SK-N-SH (cell line): ENCODE measurements around the gene IRF1. TPM values are rescaled to one million over a fixed set of nuclear protein-coding genes. Genes with fewer than 3 reads are reported as not detected.

Experiments used
- CTCF ChIA-PET: fragments of 300-600, 350-600 bp; formaldehyde crosslinking; extraction: SDS; loops from one replicate; lab custom pipeline; 2021; lab: Yijun Ruan, JAX
- POLR2A ChIA-PET: fragments of 350-600 bp; sonication (Branson Sonifier 250); formaldehyde crosslinking; extraction: SDS; loops from one replicate; lab custom pipeline; 2020; ENCODE audit warnings: antibody characterized with exemption, inconsistent platforms; lab: Yijun Ruan, JAX
- DNase-seq: peaks from one replicate; pipeline ENCODE4 v3.0.0; 2012
- H2AFZ ChIP-seq: fragments of 200-600 bp; sonication (generic); 2 replicates; pipeline ENCODE4 v1.8.1; 2016; ENCODE audit warnings: antibody characterized with exemption, mild to moderate bottlenecking, low read depth
- H3F3A ChIP-seq: fragments of 200-600 bp; sonication (generic); replicated peaks from 2 replicates; pipeline ENCODE3; 2016; ENCODE audit warnings: antibody characterized with exemption, mild to moderate bottlenecking; ENCODE audit not compliant: insufficient read depth
- H3K27ac ChIP-seq, 2 experiments: fragments of 200-500 bp in 1 of 2; fragments of 200-600 bp in 1 of 2; sonication (Bioruptor generic) in 1 of 2; sonication (generic), shearing (Covaris generic) in 1 of 2; 2 replicates each; pipeline versions ENCODE4 v1.5.1 to v1.6.1; 2014 to 2016; ENCODE audit warnings: low read depth in 2 of 2, inconsistent platforms in 1 of 2, low read length in 1 of 2, mild to moderate bottlenecking in 1 of 2, mixed read lengths in 1 of 2
- H3K27me3 ChIP-seq: fragments of 200-600 bp; sonication (generic), shearing (Covaris generic); 2 replicates; pipeline ENCODE4 v1.6.1; 2016; ENCODE audit warnings: mixed run types; ENCODE audit not compliant: insufficient read depth
- H3K36me3 ChIP-seq, 2 experiments: fragments of 200-500 bp in 1 of 2; fragments of 200-600 bp in 1 of 2; sonication (Bioruptor generic) in 1 of 2; sonication (generic) in 1 of 2; replicated peaks in 1 of 2; 2 replicates each; pipeline versions ENCODE3 to v1.5.1; 2014 to 2016; ENCODE audit warnings: low read length in 1 of 2, mild to moderate bottlenecking in 1 of 2; ENCODE audit not compliant: insufficient read depth in 2 of 2, control insufficient read depth in 1 of 2
- H3K4me1 ChIP-seq, 2 experiments: fragments of 200-500 bp in 1 of 2; fragments of 200-600 bp in 1 of 2; sonication (Bioruptor generic) in 1 of 2; sonication (generic), shearing (Covaris generic) in 1 of 2; 2 replicates each; pipeline versions ENCODE4 v1.5.1 to v1.6.1; 2014 to 2016; ENCODE audit warnings: low read depth in 1 of 2, low read length in 1 of 2, mixed run types in 1 of 2; ENCODE audit not compliant: insufficient read depth in 2 of 2, control insufficient read depth in 1 of 2
- H3K4me2 ChIP-seq: fragments of 200-600 bp; sonication (generic), shearing (Covaris generic); 2 replicates; pipeline ENCODE4 v1.6.1; 2017; ENCODE audit warnings: mixed run types
- H3K4me3 ChIP-seq, 2 experiments: fragments of 200-500 bp in 1 of 2; fragments of 200-600 bp in 1 of 2; sonication (Bioruptor generic) in 1 of 2; sonication (generic), shearing (Covaris generic) in 1 of 2; 2 replicates each; pipeline versions ENCODE4 v1.5.1 to v1.8.1; 2014 to 2016; ENCODE audit warnings: low read depth in 2 of 2, inconsistent platforms in 1 of 2, low read length in 1 of 2, mild to moderate bottlenecking in 1 of 2, mixed read lengths in 1 of 2, moderate library complexity in 1 of 2
- H3K79me2 ChIP-seq: fragments of 200-600 bp; sonication (generic); 2 replicates; pipeline ENCODE4 v1.8.1; 2017; ENCODE audit warnings: mild to moderate bottlenecking; ENCODE audit not compliant: insufficient read depth
- H3K9ac ChIP-seq: fragments of 200-600 bp; sonication (generic); 2 replicates; pipeline ENCODE4 v1.6.1; 2017; ENCODE audit warnings: mixed run types
- H3K9me2 ChIP-seq: fragments of 200-600 bp; sonication (generic); 2 replicates; pipeline ENCODE4 v1.6.1; 2017; ENCODE audit warnings: mixed run types
- H3K9me3 ChIP-seq: fragments of 200-600 bp; sonication (generic); 2 replicates; pipeline ENCODE4 v1.6.1; 2017; ENCODE audit warnings: mixed run types, mild to moderate bottlenecking, moderate library complexity
- H4K20me1 ChIP-seq: fragments of 200-600 bp; sonication (generic); 2 replicates; pipeline ENCODE4 v1.6.1; 2017; ENCODE audit warnings: mild to moderate bottlenecking, mixed run types; ENCODE audit not compliant: insufficient read depth
- CHD2 ChIP-seq: fragments of 150-350 bp; IDR thresholded peaks from 2 replicates; pipeline ENCODE4 v1.6.1; 2018; ENCODE audit warnings: low read length; ENCODE audit not compliant: partially characterized antibody
- ELF1 ChIP-seq: IDR thresholded peaks from 2 replicates; pipeline ENCODE4 v1.4.0; 2012
- EP300 ChIP-seq, 2 experiments: IDR thresholded peaks; 2 replicates each; pipeline versions ENCODE4 v1.4.0 to v1.6.1; 2012; ENCODE audit warnings: borderline replicate concordance in 1 of 2, low read depth in 1 of 2, low read length in 1 of 2
- EZH2phosphoT487 ChIP-seq: fragments of 200-600 bp; sonication (generic); IDR thresholded peaks from 2 replicates; pipeline ENCODE4 v1.6.1; 2017; ENCODE audit warnings: low read depth, mixed run types, mild to moderate bottlenecking, antibody characterized with exemption, moderate library complexity, borderline replicate concordance
- FOSL2 ChIP-seq: IDR thresholded peaks from 2 replicates; pipeline ENCODE4 v1.4.0; 2012; ENCODE audit warnings: low read depth, mild to moderate bottlenecking, moderate library complexity, borderline replicate concordance
- FOXM1 ChIP-seq: IDR thresholded peaks from 2 replicates; pipeline ENCODE4 v1.4.0; 2012; ENCODE audit warnings: low read depth, mild to moderate bottlenecking
- GABPA ChIP-seq: IDR thresholded peaks from 2 replicates; pipeline ENCODE4 v1.4.0; 2012; ENCODE audit warnings: low read depth, mild to moderate bottlenecking
- GATA2 ChIP-seq: sonication (generic); formaldehyde crosslinking; IDR thresholded peaks from 2 replicates; pipeline ENCODE4 v1.5.0; 2020; ENCODE audit warnings: mild to moderate bottlenecking, missing genetic modification reagents
- JUND ChIP-seq: IDR thresholded peaks from 2 replicates; pipeline ENCODE4 v1.4.0; 2012
- MEF2A ChIP-seq: IDR thresholded peaks from 2 replicates; pipeline ENCODE4 v1.4.0; 2012; ENCODE audit warnings: low read depth, borderline replicate concordance
- MXI1 ChIP-seq: IDR thresholded peaks from 2 replicates; pipeline ENCODE4 v1.6.1; 2012; ENCODE audit warnings: mild to moderate bottlenecking, low read depth, low read length, improper control_type of control experiment
- NFIC ChIP-seq: IDR thresholded peaks from 2 replicates; pipeline ENCODE4 v1.4.0; 2012; ENCODE audit warnings: borderline replicate concordance
- RAD21 ChIP-seq: IDR thresholded peaks from 2 replicates; pipeline ENCODE4 v1.6.1; 2012; ENCODE audit warnings: mild to moderate bottlenecking, low read length
- RCOR1 ChIP-seq: fragments of 150-350 bp; IDR thresholded peaks from 2 replicates; pipeline ENCODE4 v1.6.1; 2017; ENCODE audit warnings: antibody characterized with exemption, low read length
- RFX5 ChIP-seq: IDR thresholded peaks from 2 replicates; pipeline ENCODE4 v1.6.1; 2012; ENCODE audit warnings: mild to moderate bottlenecking, improper control_type of control experiment, low read length
- RXRA ChIP-seq: IDR thresholded peaks from 2 replicates; pipeline ENCODE4 v1.4.0; 2012; ENCODE audit warnings: low read depth, mild to moderate bottlenecking, borderline replicate concordance
- SIN3A ChIP-seq: IDR thresholded peaks from 2 replicates; pipeline ENCODE4 v1.6.1; 2012; ENCODE audit warnings: low read depth, mild to moderate bottlenecking, low read length, moderate library complexity, borderline replicate concordance
- SMC3 ChIP-seq: IDR thresholded peaks from 2 replicates; pipeline ENCODE4 v1.6.1; 2012; ENCODE audit warnings: low read depth, low read length, improper control_type of control experiment
- TAF1 ChIP-seq: IDR thresholded peaks from 2 replicates; pipeline ENCODE4 v1.6.1; 2012; ENCODE audit warnings: low read depth, mild to moderate bottlenecking, low read length, moderate library complexity, borderline replicate concordance
- TCF12 ChIP-seq: IDR thresholded peaks from 2 replicates; pipeline ENCODE4 v1.4.0; 2012
- TEAD4 ChIP-seq: IDR thresholded peaks from 2 replicates; pipeline ENCODE4 v1.4.0; 2012; ENCODE audit warnings: mild to moderate bottlenecking, borderline replicate concordance; ENCODE audit not compliant: insufficient read depth
- YY1 ChIP-seq: IDR thresholded peaks from 2 replicates; pipeline ENCODE4 v1.4.0; 2012; ENCODE audit warnings: low read depth, mild to moderate bottlenecking
- WGBS: methylation state at CpG from one replicate; pipeline ENCODE4 v1.1.6; 2017; ENCODE audit warnings: low lambda C conversion rate; 5-methylcytosine and 5-hydroxymethylcytosine counted together
- polyA plus RNA-seq, 3 experiments: library from polyadenylated mRNA; depleted of rRNA; stranded (reverse); fragments of >200 nt; gene quantifications; 2 replicates each; pipeline ENCODE4 v1.2.3, GENCODE V29; 2012
- TF ChIP-seq, protein P1 (sequence below): fragments of 200-600 bp; sonication (generic); IDR thresholded peaks from 2 replicates; pipeline ENCODE4 v1.6.1; 2017; ENCODE audit warnings: antibody characterized with exemption, mild to moderate bottlenecking, moderate library complexity
- TF ChIP-seq, protein P2 (sequence below): IDR thresholded peaks from 2 replicates; pipeline ENCODE4 v1.4.0; 2012; ENCODE audit warnings: low read depth, borderline replicate concordance
- TF ChIP-seq, protein P3 (sequence below): fragments of 150-350 bp; IDR thresholded peaks from 2 replicates; pipeline ENCODE4 v1.6.1; 2017; ENCODE audit warnings: antibody characterized with exemption, low read length, low read depth, borderline replicate concordance
- TF ChIP-seq, protein P4 (sequence below): fragments of 150-350 bp; IDR thresholded peaks from 2 replicates; pipeline ENCODE4 v1.6.1; 2016; ENCODE audit warnings: mild to moderate bottlenecking, low read depth, low read length
- TF ChIP-seq, protein P5 (sequence below): IDR thresholded peaks from 2 replicates; pipeline ENCODE4 v1.4.0; 2012; ENCODE audit warnings: low read depth, borderline replicate concordance

The IRF1 gene
- polyA plus RNA-seq, 1 of the 3 experiments (the other 2 are of a cell fraction): 15.2 TPM

DNA sequence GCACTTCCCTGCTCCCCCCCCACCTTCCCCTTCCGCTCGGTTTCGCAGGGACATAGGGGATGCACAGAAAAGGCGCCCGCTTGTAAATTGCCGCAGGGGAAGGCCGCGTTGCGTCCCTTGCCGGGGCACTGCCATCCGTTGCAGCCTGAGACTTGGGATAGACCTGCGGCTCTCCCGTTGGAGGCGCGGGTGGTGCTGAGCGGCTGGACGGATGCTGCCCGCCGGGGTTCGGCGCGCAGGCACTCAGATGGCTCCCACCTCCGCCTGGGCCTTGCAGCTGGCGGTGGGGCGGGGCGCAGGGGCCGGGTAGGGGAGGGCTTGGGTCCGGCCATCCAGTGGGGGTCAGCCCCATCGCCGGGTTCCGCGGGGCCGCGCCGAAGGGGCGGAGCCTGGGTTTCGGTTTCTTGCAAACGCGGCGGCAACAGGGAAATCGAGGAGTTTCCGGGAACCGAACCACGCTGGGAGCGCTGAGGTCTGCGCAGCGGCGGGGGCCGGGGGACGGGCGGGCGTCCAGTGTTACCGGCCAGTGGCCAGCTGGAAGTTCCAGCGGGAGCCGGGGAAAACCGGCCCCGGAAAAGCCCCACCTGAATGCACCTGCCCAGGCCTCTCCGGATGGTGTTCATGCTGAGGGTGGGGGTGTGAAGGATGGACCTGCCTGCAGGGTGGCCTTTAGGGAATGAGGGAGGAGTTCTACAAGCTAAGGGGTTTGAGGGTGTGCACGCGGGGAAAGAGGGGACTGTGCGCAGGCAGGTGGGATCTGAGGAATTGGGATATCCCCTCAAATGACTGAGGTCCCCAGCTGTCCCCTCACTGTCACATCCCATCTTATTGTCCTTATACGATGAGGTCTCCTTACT lies 6.3 kb upstream of the IRF1 start:
- Histone ChIP-seq H3K4me2 (peak overlapping the region; percentile 96), H3F3A (peaks cover 30% of the 10 kb centered on the region), H3K4me3 (peak overlapping the region; percentile 69 to 78), H3K9me3 (no peaks in the 10 kb centered on the region), H4K20me1 (no peaks in the 10 kb centered on the region), H3K9ac (peak overlapping the region; percentile 84), H3K27ac (peak overlapping the region; percentile 96), H3K79me2 (no peaks in the 10 kb centered on the region), H3K9me2 (no peaks in the 10 kb centered on the region), H2AFZ (peak overlapping the region; percentile 71), H3K27me3 (no peaks in the 10 kb centered on the region), H3K36me3 (no peaks in the 10 kb centered on the region), H3K4me1 (peaks cover 19 to 21% of the 10 kb centered on the region in 2 experiments)
- peak; percentile 96 for DNase-seq
- ChIA-PET CTCF (interaction anchor here (0.6 to 12.3 kb wide), 14 partner anchors 9 to 427 kb away, joined by 3 to 189 read pairs (median 4); no protein-coding TSS in a partner anchor), POLR2A (interaction anchor here (0.9 to 2.9 kb wide), 5 partner anchors 9 to 203 kb away, joined by 3 to 13 read pairs (median 3); no protein-coding TSS in a partner anchor)
- WGBS: 9% methylated on average over 32 of the region's 62 CpGs
- TF ChIP-seq, protein P1, sequence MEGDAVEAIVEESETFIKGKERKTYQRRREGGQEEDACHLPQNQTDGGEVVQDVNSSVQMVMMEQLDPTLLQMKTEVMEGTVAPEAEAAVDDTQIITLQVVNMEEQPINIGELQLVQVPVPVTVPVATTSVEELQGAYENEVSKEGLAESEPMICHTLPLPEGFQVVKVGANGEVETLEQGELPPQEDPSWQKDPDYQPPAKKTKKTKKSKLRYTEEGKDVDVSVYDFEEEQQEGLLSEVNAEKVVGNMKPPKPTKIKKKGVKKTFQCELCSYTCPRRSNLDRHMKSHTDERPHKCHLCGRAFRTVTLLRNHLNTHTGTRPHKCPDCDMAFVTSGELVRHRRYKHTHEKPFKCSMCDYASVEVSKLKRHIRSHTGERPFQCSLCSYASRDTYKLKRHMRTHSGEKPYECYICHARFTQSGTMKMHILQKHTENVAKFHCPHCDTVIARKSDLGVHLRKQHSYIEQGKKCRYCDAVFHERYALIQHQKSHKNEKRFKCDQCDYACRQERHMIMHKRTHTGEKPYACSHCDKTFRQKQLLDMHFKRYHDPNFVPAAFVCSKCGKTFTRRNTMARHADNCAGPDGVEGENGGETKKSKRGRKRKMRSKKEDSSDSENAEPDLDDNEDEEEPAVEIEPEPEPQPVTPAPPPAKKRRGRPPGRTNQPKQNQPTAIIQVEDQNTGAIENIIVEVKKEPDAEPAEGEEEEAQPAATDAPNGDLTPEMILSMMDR: no peak
- TF ChIP-seq CHD2 (no peak), TCF12 (peak; percentile 49), FOSL2 (no peak; the same call in 1 of the 2 replicates), RAD21 (no peak), FOXM1 (no peak), SMC3 (no peak), GABPA (no peak), EZH2phosphoT487 (no peak), ELF1 (peak; percentile 68), GATA2 (CRISPR knock-in tag) (no peak), EP300 (IDR thresholded peaks at IDR 0.05; ENCODE audit: borderline replicate concordance in 1 of 2, low read depth in 1 of 2, low read length in 1 of 2) (0 out of 4 replicates have a peak, but pooled peaks of 1 of the 2 experiments have one; percentile 6), RXRA (0 out of 2 replicates have a peak, but pooled peaks have one; percentile 37), TAF1 (peak; percentile 23; the same call in 1 of the 2 replicates), RCOR1 (no peak), SIN3A (no peak; the same call in 1 of the 2 replicates), MXI1 (0 out of 2 replicates have a peak, but pooled peaks have one; percentile 47), MEF2A (no peak; the same call in 1 of the 2 replicates), TEAD4 (no peak), JUND (no peak), RFX5 (no peak), NFIC (no peak), YY1 (0 out of 2 replicates have a peak, but pooled peaks have one; percentile 39)
- TF ChIP-seq, protein P2, sequence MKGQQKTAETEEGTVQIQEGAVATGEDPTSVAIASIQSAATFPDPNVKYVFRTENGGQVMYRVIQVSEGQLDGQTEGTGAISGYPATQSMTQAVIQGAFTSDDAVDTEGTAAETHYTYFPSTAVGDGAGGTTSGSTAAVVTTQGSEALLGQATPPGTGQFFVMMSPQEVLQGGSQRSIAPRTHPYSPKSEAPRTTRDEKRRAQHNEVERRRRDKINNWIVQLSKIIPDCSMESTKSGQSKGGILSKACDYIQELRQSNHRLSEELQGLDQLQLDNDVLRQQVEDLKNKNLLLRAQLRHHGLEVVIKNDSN: no peak
- TF ChIP-seq, protein P3, sequence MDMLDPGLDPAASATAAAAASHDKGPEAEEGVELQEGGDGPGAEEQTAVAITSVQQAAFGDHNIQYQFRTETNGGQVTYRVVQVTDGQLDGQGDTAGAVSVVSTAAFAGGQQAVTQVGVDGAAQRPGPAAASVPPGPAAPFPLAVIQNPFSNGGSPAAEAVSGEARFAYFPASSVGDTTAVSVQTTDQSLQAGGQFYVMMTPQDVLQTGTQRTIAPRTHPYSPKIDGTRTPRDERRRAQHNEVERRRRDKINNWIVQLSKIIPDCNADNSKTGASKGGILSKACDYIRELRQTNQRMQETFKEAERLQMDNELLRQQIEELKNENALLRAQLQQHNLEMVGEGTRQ: no peak
- TF ChIP-seq, protein P4, sequence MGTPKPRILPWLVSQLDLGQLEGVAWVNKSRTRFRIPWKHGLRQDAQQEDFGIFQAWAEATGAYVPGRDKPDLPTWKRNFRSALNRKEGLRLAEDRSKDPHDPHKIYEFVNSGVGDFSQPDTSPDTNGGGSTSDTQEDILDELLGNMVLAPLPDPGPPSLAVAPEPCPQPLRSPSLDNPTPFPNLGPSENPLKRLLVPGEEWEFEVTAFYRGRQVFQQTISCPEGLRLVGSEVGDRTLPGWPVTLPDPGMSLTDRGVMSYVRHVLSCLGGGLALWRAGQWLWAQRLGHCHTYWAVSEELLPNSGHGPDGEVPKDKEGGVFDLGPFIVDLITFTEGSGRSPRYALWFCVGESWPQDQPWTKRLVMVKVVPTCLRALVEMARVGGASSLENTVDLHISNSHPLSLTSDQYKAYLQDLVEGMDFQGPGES: no peak
- TF ChIP-seq, protein P5, sequence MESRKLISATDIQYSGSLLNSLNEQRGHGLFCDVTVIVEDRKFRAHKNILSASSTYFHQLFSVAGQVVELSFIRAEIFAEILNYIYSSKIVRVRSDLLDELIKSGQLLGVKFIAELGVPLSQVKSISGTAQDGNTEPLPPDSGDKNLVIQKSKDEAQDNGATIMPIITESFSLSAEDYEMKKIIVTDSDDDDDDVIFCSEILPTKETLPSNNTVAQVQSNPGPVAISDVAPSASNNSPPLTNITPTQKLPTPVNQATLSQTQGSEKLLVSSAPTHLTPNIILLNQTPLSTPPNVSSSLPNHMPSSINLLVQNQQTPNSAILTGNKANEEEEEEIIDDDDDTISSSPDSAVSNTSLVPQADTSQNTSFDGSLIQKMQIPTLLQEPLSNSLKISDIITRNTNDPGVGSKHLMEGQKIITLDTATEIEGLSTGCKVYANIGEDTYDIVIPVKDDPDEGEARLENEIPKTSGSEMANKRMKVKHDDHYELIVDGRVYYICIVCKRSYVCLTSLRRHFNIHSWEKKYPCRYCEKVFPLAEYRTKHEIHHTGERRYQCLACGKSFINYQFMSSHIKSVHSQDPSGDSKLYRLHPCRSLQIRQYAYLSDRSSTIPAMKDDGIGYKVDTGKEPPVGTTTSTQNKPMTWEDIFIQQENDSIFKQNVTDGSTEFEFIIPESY: no peak
